Activated T-helper 17 cell treated with anti-CD3 and anti-CD28 coated beads, Interleukin-2, amount 50 U/mL, for 72 hours (primary cell): ENCODE results near the gene TLCD2. TPM values are rescaled to one million over a fixed set of nuclear protein-coding genes. Genes with fewer than 3 reads are reported as not detected.

ENCODE experiments used
- ATAC-seq: fragments of 150-1000 bp; cut with Tn5 transposase; replicated peaks from 2 replicates; pipeline ENCODE4 v1.10.0; 2021; ENCODE audit warnings: mild to moderate bottlenecking, moderate library complexity
- H3K27ac Mint-ChIP-seq: one replicate; pipeline ENCODE4 v1.8.0; 2022; ENCODE audit warnings: mixed read lengths
- H3K27me3 Mint-ChIP-seq: one replicate; pipeline ENCODE4 v1.8.0; 2022; ENCODE audit warnings: mixed read lengths
- H3K36me3 Mint-ChIP-seq: one replicate; pipeline ENCODE4 v1.8.0; 2022; ENCODE audit warnings: low read depth, mild to moderate bottlenecking, mixed read lengths
- H3K4me1 Mint-ChIP-seq: one replicate; pipeline ENCODE4 v1.8.0; 2022; ENCODE audit warnings: mixed read lengths
- H3K4me3 Mint-ChIP-seq: one replicate; pipeline ENCODE4 v1.8.0; 2022; ENCODE audit warnings: mild to moderate bottlenecking, mixed read lengths
- H3K9me3 Mint-ChIP-seq: one replicate; pipeline ENCODE4 v1.8.0; 2022; ENCODE audit warnings: mixed read lengths
- total RNA-seq, 2 donors: library from RNA; stranded (reverse); gene quantifications; one replicate each; pipeline ENCODE4 v1.2.3, GENCODE V29; 2022

TLCD2 gene, protein sequence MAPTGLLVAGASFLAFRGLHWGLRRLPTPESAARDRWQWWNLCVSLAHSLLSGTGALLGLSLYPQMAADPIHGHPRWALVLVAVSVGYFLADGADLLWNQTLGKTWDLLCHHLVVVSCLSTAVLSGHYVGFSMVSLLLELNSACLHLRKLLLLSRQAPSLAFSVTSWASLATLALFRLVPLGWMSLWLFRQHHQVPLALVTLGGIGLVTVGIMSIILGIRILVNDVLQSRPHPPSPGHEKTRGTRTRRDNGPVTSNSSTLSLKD
- total RNA-seq, result 1 to 10 TPM in 1 of 2 donors, under 1 TPM in 1; 0.26 to 1.1 TPM

GRCh38 chr17:1709971-1710806, at the start of gene TLCD2:
TLCD2 (minus strand) TSS chr17:1710377; CDS start chr17:1710242, 135 bp downstream.
- H3K9me3 Mint-ChIP-seq, result no peaks in the 10 kb centered on the region
- H3K36me3 Mint-ChIP-seq, result peaks cover 17% of the 10 kb centered on the region
- no peak within 1 kb of the TSS for H3K27ac Mint-ChIP-seq
- H3K4me1 Mint-ChIP-seq, result no peaks in the 10 kb centered on the region
- peak within 1 kb of the TSS; percentile 60 for H3K4me3 Mint-ChIP-seq
- peak; percentile 63 for ATAC-seq
- H3K27me3 Mint-ChIP-seq, result no peaks in the 10 kb centered on the region

DNA sequence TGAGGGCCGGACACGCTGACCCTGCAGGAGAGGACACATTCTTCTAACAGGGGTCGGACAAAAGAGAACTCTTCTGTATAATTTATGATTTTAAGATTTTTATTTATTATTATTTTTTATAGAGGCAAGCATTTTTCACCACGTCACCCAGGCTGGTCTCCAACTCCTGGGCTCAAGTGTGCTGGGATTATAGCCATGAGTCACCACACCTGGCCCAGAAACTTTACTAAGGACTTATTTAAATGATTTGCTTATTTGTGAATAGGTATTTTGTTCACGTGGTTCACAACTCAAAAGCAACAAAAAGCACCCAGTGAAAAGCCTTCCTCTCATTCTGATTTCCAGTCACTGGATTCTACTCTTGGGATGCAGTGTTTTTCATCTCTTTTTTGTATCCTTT, 49.4 kb upstream of the TLCD2 start:
- Mint-ChIP-seq H3K4me1 (peaks cover 13% of the 10 kb centered on the region), H3K27ac (no peak overlapping the region), H3K27me3 (no peaks in the 10 kb centered on the region), H3K4me3 (no peak overlapping the region), H3K9me3 (no peaks in the 10 kb centered on the region), H3K36me3 (no peaks in the 10 kb centered on the region)
- no peak for ATAC-seq

DNA sequence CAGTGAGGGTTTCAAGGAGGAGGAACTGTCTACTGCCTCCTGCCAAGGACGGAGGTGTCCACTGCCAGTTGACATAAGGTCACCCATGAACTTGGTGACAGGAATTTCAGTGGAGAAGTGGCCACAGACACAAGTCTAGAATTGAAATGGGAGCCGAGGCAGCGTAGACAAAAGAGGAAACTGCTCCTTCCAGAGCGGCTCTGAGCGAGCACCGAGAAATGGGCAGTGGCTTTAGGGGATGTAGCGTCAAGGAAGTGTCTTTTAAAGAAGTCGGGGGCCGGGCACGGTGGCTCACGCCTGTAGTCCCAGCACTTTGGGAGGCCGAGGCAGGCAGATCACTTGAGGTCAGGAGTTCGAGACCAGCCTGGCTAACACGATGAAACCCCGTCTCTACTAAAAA, 48.6 kb upstream of the TLCD2 start:
- H3K9me3 Mint-ChIP-seq, result no peaks in the 10 kb centered on the region

GRCh38 chr17:1755827-1756262, 45.7 kb upstream of the TLCD2 start:
- no peak for ATAC-seq
- Mint-ChIP-seq H3K27ac (no peak overlapping the region), H3K9me3 (no peaks in the 10 kb centered on the region), H3K36me3 (no peaks in the 10 kb centered on the region), H3K4me3 (no peak overlapping the region), H3K4me1 (no peaks in the 10 kb centered on the region), H3K27me3 (no peaks in the 10 kb centered on the region)

More for the DNA sequence above, 48.6 kb upstream of the TLCD2 start:
- no peaks in the 10 kb centered on the region for H3K36me3 Mint-ChIP-seq
- ATAC-seq, result no peak
- H3K4me3 Mint-ChIP-seq, result no peak overlapping the region
- no peaks in the 10 kb centered on the region for H3K27me3 Mint-ChIP-seq
- peaks cover 9% of the 10 kb centered on the region for H3K4me1 Mint-ChIP-seq
- no peak overlapping the region for H3K27ac Mint-ChIP-seq

- Mint-ChIP-seq H3K4me1 (no peaks in the 10 kb centered on the region), H3K27ac (no peak overlapping the region), H3K36me3 (no peaks in the 10 kb centered on the region), H3K27me3 (no peaks in the 10 kb centered on the region), H3K9me3 (no peaks in the 10 kb centered on the region), H3K4me3 (no peak overlapping the region)
- ATAC-seq, result no peak
Observed at GRCh38 chr17:1755252-1755826, 45.2 kb upstream of the TLCD2 start.

DNA sequence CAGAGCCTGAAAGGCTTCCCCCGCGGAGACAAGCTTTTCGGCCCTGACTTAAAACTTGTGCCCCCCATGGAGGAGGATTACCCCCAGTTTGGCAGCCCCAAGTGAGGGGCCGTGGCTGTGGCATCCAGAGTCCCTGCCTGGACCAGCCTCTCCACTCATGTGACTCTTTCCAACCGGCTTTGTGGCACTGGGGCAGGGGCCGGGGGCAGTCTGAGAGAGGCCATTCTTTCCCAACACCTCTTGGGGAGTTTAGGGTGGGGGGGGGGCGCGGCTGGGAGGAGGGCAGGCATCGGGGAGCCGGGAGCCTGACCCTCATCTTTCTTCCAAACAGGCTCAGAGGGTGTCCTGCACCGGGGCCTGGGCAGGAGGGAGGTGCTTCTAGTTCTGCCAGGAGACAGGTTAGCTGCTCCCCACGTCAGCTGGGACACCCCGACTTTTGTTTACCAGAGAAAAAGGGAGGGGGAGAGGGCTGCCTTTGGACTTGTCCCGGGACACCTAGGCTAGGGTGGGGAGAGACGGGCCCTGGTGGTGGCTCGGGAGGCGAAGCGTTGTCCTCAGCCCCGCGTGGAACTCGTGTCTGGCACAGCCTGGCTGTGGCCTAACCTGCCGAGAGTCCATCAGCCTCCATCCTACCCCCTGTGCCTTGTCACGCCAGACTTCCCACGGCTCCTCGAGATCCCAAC, 44.4 kb upstream of the TLCD2 start:
- no peaks in the 10 kb centered on the region for H3K27me3 Mint-ChIP-seq
- no peak overlapping the region for H3K27ac Mint-ChIP-seq
- no peak for ATAC-seq
- no peaks in the 10 kb centered on the region for H3K9me3 Mint-ChIP-seq
- H3K4me3 Mint-ChIP-seq, result no peak overlapping the region
- H3K4me1 Mint-ChIP-seq, result no peaks in the 10 kb centered on the region
- H3K36me3 Mint-ChIP-seq, result no peaks in the 10 kb centered on the region

DNA sequence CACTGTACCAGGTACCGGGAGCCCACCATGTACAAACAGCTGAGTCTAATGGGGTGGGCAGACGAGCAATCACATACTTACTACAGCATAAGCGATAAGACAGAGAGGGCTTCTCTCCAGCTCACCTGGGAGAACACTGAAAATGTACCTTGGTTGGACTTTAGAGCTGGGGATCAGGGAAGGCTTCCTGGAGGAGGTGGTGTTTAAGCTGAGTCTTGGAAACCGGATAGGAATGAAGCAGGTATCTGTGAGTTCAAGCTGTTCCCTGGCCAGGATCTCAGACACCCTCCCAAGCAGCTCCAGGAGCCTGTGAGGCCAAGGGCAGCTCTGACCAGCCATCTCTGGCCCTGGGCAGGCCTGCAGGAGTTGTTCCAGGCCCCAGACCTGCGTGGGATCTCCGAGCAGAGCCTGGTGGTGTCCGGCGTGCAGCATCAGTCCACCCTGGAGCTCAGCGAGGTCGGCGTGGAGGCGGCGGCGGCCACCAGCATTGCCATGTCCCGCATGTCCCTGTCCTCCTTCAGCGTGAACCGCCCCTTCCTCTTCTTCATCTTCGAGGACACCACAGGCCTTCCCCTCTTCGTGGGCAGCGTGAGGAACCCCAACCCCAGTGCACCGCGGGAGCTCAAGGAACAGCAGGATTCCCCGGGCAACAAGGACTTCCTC, 43.7 kb upstream of the TLCD2 start:
- H3K27me3 Mint-ChIP-seq, result no peaks in the 10 kb centered on the region
- no peak overlapping the region for H3K4me3 Mint-ChIP-seq
- no peaks in the 10 kb centered on the region for H3K9me3 Mint-ChIP-seq
- H3K4me1 Mint-ChIP-seq, result no peaks in the 10 kb centered on the region
- H3K27ac Mint-ChIP-seq, result no peak overlapping the region
- no peak for ATAC-seq
- no peaks in the 10 kb centered on the region for H3K36me3 Mint-ChIP-seq

GRCh38 chr17:1752425-1753262, 42.5 kb upstream of the TLCD2 start:
- Mint-ChIP-seq H3K9me3 (no peaks in the 10 kb centered on the region), H3K27me3 (no peaks in the 10 kb centered on the region), H3K4me1 (no peaks in the 10 kb centered on the region), H3K27ac (no peak overlapping the region), H3K36me3 (no peaks in the 10 kb centered on the region), H3K4me3 (no peak overlapping the region)
- no peak for ATAC-seq

DNA sequence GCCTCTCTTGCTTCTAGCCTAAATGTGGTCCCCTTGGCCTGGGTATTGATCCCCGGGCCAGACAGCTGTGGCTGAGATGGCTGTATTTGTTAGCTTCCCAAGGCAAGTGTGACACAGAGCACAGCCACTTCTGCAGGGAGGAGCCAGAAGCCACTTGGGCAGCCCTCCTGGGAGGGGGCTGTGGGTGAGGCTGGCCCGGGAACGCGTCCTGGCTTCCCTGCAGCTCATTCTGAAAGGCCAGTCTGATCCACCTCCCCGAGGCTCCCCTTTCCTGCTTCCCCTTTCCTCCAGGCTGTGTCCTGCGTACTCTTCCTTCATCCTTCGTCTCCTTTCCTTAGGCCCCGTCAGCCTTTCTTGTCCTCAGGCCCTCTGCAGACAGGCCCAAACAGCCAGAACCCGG, 40.5 kb upstream of the TLCD2 start:
- no peak overlapping the region for H3K27ac Mint-ChIP-seq
- H3K9me3 Mint-ChIP-seq, result no peaks in the 10 kb centered on the region
- H3K36me3 Mint-ChIP-seq, result no peaks in the 10 kb centered on the region
- no peaks in the 10 kb centered on the region for H3K4me1 Mint-ChIP-seq
- no peaks in the 10 kb centered on the region for H3K27me3 Mint-ChIP-seq
- no peak overlapping the region for H3K4me3 Mint-ChIP-seq
- ATAC-seq, result no peak

DNA sequence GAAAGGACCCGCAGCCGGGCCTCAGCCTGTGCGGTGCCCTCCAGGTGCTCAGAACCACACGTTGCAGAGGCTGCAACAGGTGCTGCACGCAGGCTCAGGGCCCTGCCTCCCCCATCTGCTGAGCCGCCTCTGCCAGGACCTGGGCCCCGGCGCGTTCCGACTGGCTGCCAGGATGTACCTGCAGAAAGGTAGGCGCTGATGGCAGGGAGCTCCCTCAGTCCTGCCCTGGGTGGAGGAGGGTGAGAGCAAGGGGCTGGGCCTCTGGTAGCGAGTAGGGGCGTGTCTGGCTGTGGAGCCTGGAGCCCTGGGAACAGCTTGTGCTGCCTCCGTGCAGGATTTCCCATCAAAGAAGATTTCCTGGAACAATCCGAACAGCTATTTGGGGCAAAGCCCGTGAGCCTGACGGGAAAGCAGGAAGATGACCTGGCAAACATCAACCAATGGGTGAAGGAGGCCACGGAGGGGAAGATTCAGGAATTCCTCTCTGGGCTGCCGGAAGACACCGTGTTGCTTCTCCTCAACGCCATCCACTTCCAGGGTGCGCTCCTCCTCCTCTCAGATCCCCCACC, 36.9 kb upstream of the TLCD2 start:
- H3K4me3 Mint-ChIP-seq, result no peak overlapping the region
- H3K4me1 Mint-ChIP-seq, result no peaks in the 10 kb centered on the region
- no peaks in the 10 kb centered on the region for H3K36me3 Mint-ChIP-seq
- H3K27ac Mint-ChIP-seq, result no peak overlapping the region
- no peak for ATAC-seq
- H3K9me3 Mint-ChIP-seq, result no peaks in the 10 kb centered on the region
- H3K27me3 Mint-ChIP-seq, result no peaks in the 10 kb centered on the region

- Mint-ChIP-seq H3K9me3 (no peaks in the 10 kb centered on the region), H3K36me3 (no peaks in the 10 kb centered on the region), H3K4me1 (no peaks in the 10 kb centered on the region), H3K27ac (no peak overlapping the region), H3K4me3 (no peak overlapping the region), H3K27me3 (no peaks in the 10 kb centered on the region)
- no peak for ATAC-seq
Observed at GRCh38 chr17:1745513-1746020, 35.4 kb upstream of the TLCD2 start.

DNA sequence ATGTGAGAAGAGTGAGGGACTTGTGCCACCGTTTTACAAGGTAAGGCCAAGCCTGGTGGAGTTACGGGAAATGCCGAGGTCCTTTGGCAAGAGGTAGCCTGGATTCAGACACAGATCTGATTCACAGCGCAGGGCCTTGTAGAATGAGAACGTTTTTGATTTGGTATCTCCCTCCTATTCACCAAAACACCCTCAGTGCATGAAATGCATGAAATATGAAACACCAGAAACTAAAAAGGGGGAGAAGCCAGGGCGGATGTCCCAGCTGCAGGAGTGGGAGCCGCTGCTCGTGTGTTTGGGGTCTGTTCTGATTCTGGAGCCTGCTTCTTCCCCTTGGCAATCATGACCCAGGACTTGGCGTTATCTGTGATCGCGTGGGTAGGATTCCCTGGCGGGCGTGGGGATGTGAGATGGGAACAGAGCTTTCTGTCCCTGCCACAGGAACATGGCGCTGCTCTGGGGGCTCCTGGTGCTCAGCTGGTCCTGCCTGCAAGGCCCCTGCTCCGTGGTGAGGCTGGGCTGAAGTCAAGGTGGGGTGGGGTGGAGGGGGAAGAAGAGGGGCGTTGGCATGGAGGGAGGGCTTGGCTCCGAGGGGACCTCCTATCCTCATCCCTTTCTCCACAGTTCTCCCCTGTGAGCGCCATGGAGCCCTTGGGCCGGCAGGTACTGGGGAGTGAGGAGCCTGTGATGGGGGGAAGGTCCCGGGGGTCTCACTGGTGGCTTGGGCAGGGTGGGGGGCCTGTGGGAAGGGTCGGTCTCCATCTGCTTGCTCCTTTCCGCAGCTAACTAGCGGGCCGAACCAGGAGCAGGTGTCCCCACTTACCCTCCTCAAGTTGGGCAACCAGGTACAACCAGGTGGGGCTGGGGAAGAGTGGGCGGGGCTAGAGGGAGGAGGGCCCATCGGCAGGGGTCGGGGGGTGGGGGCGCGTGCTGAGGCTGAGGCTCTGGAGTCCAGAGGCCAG, 34.7 kb upstream of the TLCD2 start:
- Mint-ChIP-seq H3K4me3 (no peak overlapping the region), H3K27ac (no peak overlapping the region), H3K9me3 (no peaks in the 10 kb centered on the region), H3K4me1 (no peaks in the 10 kb centered on the region), H3K27me3 (no peaks in the 10 kb centered on the region), H3K36me3 (no peaks in the 10 kb centered on the region)
- no peak for ATAC-seq
